Measurements from ENCODE around the gene UAP1.
"Not testable (repeated sequence)": the region's sequence is repeated elsewhere in the genome, so short reads cannot be mapped to it uniquely, and the experiment has no call there.

Gene UAP1

DNA sequence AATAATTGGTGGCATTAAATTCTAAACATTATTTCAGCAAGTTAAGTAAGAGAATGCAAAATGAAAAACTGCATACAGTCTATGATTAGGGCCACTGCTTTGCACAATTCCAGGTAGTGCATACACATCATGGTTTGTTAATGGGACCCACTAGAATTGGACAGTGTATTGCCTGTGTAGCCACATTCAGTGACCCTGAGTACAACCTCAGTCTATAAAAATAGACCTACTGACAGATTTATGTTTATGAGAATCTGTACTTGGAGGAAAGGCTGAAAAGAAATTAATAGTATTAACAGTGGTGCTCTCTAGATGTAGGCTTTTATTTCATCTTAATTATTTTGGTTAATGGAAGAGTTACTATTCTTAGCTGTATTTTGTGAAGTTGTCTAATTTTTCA lies 18.8 kb downstream of the UAP1 start:
- Histone ChIP-seq H3K9ac (ENCODE audit: low read depth in 1 of 2, low read length in 2 of 2) (no peak overlapping the region), H3K36me3 (ENCODE audit: control insufficient read depth in 2 of 2, insufficient read depth in 2 of 2, low read length in 2 of 2) (peaks cover 31 to 44% of the 10 kb centered on the region in 2 donors), H3K4me3 (ENCODE audit: low read length in 2 of 2) (no peak overlapping the region), H3K27ac (ENCODE audit: low read depth in 2 of 2, low read length in 2 of 2) (no peak overlapping the region), H3K27me3 (ENCODE audit: control insufficient read depth in 2 of 2, insufficient read depth in 2 of 2, low read length in 2 of 2) (no peaks in the 10 kb centered on the region), H3K9me3 (ENCODE audit: control insufficient read depth in 2 of 2, low read length in 2 of 2) (no peaks in the 10 kb centered on the region), H3K4me1 (ENCODE audit: control insufficient read depth in 2 of 2, insufficient read depth in 2 of 2, low read length in 2 of 2) (no peaks in the 10 kb centered on the region)

DNA sequence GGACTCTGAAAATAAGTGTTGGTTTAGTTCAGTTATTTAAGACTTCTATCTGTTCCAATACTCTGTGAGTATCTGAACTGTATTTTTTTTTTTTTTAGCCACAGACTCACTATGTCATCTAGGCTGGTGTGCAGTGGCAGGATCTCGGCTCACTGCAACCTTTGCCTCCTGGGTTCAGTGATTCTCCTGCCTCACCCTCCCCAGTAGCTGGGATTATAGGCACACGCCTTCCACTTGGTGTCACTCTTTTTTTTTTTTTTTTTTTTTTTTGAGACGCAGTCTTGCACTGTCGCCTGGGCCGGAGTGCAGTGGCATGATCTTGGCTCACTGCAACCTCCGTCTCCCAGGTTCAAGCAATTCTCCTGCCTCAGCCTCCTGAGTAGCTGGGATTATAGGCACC lies 21.4 kb downstream of the UAP1 start:
- H3K27me3 ChIP-seq (ENCODE audit: control insufficient read depth in 2 of 2, insufficient read depth in 2 of 2, low read length in 2 of 2); H3K27ac ChIP-seq (ENCODE audit: low read depth in 2 of 2, low read length in 2 of 2): not testable (repeated sequence)
- peaks cover 29 to 49% of the 10 kb centered on the region in 2 donors for H3K36me3 ChIP-seq (ENCODE audit: control insufficient read depth in 2 of 2, insufficient read depth in 2 of 2, low read length in 2 of 2)

GRCh38 chr1:162585101-162585500 lies 23.6 kb downstream of the UAP1 start:
- H3K4me1 ChIP-seq (ENCODE audit: control insufficient read depth in 2 of 2, insufficient read depth in 2 of 2, low read length in 2 of 2); H3K27ac ChIP-seq (ENCODE audit: low read depth in 2 of 2, low read length in 2 of 2); H3K27me3 ChIP-seq (ENCODE audit: control insufficient read depth in 2 of 2, insufficient read depth in 2 of 2, low read length in 2 of 2); H3K9me3 ChIP-seq (ENCODE audit: control insufficient read depth in 2 of 2, low read length in 2 of 2); H3K4me3 ChIP-seq (ENCODE audit: low read length in 2 of 2); H3K9ac ChIP-seq (ENCODE audit: low read depth in 1 of 2, low read length in 2 of 2): not testable (repeated sequence)
- peaks cover 41 to 50% of the 10 kb centered on the region in 2 donors for H3K36me3 ChIP-seq (ENCODE audit: control insufficient read depth in 2 of 2, insufficient read depth in 2 of 2, low read length in 2 of 2)

More for the DNA sequence above, 21.4 kb downstream of the UAP1 start:
- not testable (repeated sequence) for H3K9me3 ChIP-seq (ENCODE audit: control insufficient read depth in 2 of 2, low read length in 2 of 2); H3K4me1 ChIP-seq (ENCODE audit: control insufficient read depth in 2 of 2, insufficient read depth in 2 of 2, low read length in 2 of 2); H3K4me3 ChIP-seq (ENCODE audit: low read length in 2 of 2); H3K9ac ChIP-seq (ENCODE audit: low read depth in 1 of 2, low read length in 2 of 2)

GRCh38 chr1:162587347-162587746 lies 25.8 kb downstream of the UAP1 start:
- peaks cover 41 to 42% of the 10 kb centered on the region in 2 donors for H3K36me3 ChIP-seq (ENCODE audit: control insufficient read depth in 2 of 2, insufficient read depth in 2 of 2, low read length in 2 of 2)
- no peak overlapping the region for H3K9ac ChIP-seq (ENCODE audit: low read depth in 1 of 2, low read length in 2 of 2)
- H3K4me1 ChIP-seq (ENCODE audit: control insufficient read depth in 2 of 2, insufficient read depth in 2 of 2, low read length in 2 of 2): no peaks in the 10 kb centered on the region
- no peak overlapping the region for H3K27ac ChIP-seq (ENCODE audit: low read depth in 2 of 2, low read length in 2 of 2)
- no peaks in the 10 kb centered on the region for H3K9me3 ChIP-seq (ENCODE audit: control insufficient read depth in 2 of 2, low read length in 2 of 2)
- no peaks in the 10 kb centered on the region for H3K27me3 ChIP-seq (ENCODE audit: control insufficient read depth in 2 of 2, insufficient read depth in 2 of 2, low read length in 2 of 2)
- H3K4me3 ChIP-seq (ENCODE audit: low read length in 2 of 2): no peak overlapping the region

- no peaks in the 10 kb centered on the region for H3K4me1 ChIP-seq (ENCODE audit: control insufficient read depth in 2 of 2, insufficient read depth in 2 of 2, low read length in 2 of 2)
- no peak overlapping the region for H3K27ac ChIP-seq (ENCODE audit: low read depth in 2 of 2, low read length in 2 of 2)
- peaks cover 43 to 46% of the 10 kb centered on the region in 2 donors for H3K36me3 ChIP-seq (ENCODE audit: control insufficient read depth in 2 of 2, insufficient read depth in 2 of 2, low read length in 2 of 2)
- no peaks in the 10 kb centered on the region for H3K9me3 ChIP-seq (ENCODE audit: control insufficient read depth in 2 of 2, low read length in 2 of 2)
- no peak overlapping the region for H3K4me3 ChIP-seq (ENCODE audit: low read length in 2 of 2)
- no peak overlapping the region for H3K9ac ChIP-seq (ENCODE audit: low read depth in 1 of 2, low read length in 2 of 2)
- H3K27me3 ChIP-seq (ENCODE audit: control insufficient read depth in 2 of 2, insufficient read depth in 2 of 2, low read length in 2 of 2): no peaks in the 10 kb centered on the region
These were observed 26.3 kb downstream of the UAP1 start for GRCh38 chr1:162587761-162588260.

DNA sequence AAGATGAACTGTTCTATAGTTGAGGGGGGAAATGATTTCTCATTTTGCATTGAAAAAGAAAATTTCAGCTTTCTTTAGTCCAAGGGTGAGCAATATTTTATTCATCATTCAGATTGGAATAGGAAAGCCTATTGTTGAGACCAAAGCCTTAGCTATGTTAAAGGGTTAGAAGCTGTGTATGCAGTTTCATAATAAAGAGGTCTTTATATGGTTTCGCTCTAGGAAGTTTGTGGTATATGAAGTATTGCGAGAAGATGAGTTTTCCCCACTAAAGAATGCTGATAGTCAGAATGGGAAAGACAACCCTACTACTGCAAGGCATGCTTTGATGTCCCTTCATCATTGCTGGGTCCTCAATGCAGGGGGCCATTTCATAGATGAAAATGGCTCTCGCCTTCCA lies 28.6 kb downstream of the UAP1 start:
- Histone ChIP-seq H3K36me3 (ENCODE audit: control insufficient read depth in 2 of 2, insufficient read depth in 2 of 2, low read length in 2 of 2) (peaks cover 42 to 55% of the 10 kb centered on the region in 2 donors), H3K9me3 (ENCODE audit: control insufficient read depth in 2 of 2, low read length in 2 of 2) (no peaks in the 10 kb centered on the region), H3K27me3 (ENCODE audit: control insufficient read depth in 2 of 2, insufficient read depth in 2 of 2, low read length in 2 of 2) (no peaks in the 10 kb centered on the region), H3K4me3 (ENCODE audit: low read length in 2 of 2) (no peak overlapping the region), H3K27ac (ENCODE audit: low read depth in 2 of 2, low read length in 2 of 2) (no peak overlapping the region), H3K4me1 (ENCODE audit: control insufficient read depth in 2 of 2, insufficient read depth in 2 of 2, low read length in 2 of 2) (no peaks in the 10 kb centered on the region), H3K9ac (ENCODE audit: low read depth in 1 of 2, low read length in 2 of 2) (no peak overlapping the region)

- no peak overlapping the region for H3K9ac ChIP-seq (ENCODE audit: low read depth in 1 of 2, low read length in 2 of 2)
- H3K4me1 ChIP-seq (ENCODE audit: control insufficient read depth in 2 of 2, insufficient read depth in 2 of 2, low read length in 2 of 2): no peaks in the 10 kb centered on the region
- H3K4me3 ChIP-seq (ENCODE audit: low read length in 2 of 2): no peak overlapping the region
- no peaks in the 10 kb centered on the region for H3K27me3 ChIP-seq (ENCODE audit: control insufficient read depth in 2 of 2, insufficient read depth in 2 of 2, low read length in 2 of 2)
- H3K36me3 ChIP-seq (ENCODE audit: control insufficient read depth in 2 of 2, insufficient read depth in 2 of 2, low read length in 2 of 2): peaks cover 42 to 61% of the 10 kb centered on the region in 2 donors
- H3K9me3 ChIP-seq (ENCODE audit: control insufficient read depth in 2 of 2, low read length in 2 of 2): no peaks in the 10 kb centered on the region
- H3K27ac ChIP-seq (ENCODE audit: low read depth in 2 of 2, low read length in 2 of 2): no peak overlapping the region
These were observed 29.2 kb downstream of the UAP1 start for GRCh38 chr1:162590686-162591085.

DNA sequence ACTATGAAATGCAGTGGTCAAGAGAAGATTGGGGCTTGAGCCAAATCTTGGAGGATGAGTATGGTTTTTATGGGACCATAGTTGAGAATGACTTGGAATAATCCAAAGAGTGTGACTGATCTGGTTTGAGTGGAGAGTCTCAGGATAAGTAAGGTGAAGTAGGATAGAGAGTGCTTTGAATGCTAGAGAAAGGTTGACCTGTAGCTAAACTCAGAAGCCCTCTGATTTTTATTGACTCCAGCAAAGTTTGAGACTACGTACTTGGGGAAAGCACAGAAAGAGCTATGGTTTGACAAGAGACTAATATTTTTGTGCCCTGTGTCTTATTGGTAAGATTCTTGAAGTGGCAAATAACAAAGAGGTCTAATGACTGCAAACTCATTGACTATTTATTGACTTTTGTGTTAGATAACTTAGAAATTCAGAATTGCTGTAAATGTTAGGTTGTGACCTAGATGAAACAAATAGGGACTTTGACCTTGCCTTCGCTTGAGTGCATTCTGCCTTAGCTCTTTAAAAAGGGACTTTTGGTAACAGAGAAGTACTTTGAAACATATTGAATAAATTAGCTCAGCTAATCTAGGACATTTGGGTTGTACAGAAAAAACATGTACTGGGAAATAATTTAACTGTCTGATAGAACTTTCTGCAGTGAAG lies 35.1 kb downstream of the UAP1 start:
- Histone ChIP-seq H3K4me1 (ENCODE audit: control insufficient read depth in 2 of 2, insufficient read depth in 2 of 2, low read length in 2 of 2) (no peaks in the 10 kb centered on the region), H3K9me3 (ENCODE audit: control insufficient read depth in 2 of 2, low read length in 2 of 2) (no peaks in the 10 kb centered on the region), H3K27me3 (ENCODE audit: control insufficient read depth in 2 of 2, insufficient read depth in 2 of 2, low read length in 2 of 2) (no peaks in the 10 kb centered on the region), H3K36me3 (ENCODE audit: control insufficient read depth in 2 of 2, insufficient read depth in 2 of 2, low read length in 2 of 2) (peaks cover 43 to 52% of the 10 kb centered on the region in 2 donors), H3K9ac (ENCODE audit: low read depth in 1 of 2, low read length in 2 of 2) (no peak overlapping the region), H3K4me3 (ENCODE audit: low read length in 2 of 2) (no peak overlapping the region), H3K27ac (ENCODE audit: low read depth in 2 of 2, low read length in 2 of 2) (no peak overlapping the region)

- Histone ChIP-seq H3K36me3 (ENCODE audit: control insufficient read depth in 2 of 2, insufficient read depth in 2 of 2, low read length in 2 of 2) (peaks cover 36 to 45% of the 10 kb centered on the region in 2 donors), H3K27ac (ENCODE audit: low read depth in 2 of 2, low read length in 2 of 2) (no peak overlapping the region), H3K4me1 (ENCODE audit: control insufficient read depth in 2 of 2, insufficient read depth in 2 of 2, low read length in 2 of 2) (no peaks in the 10 kb centered on the region), H3K27me3 (ENCODE audit: control insufficient read depth in 2 of 2, insufficient read depth in 2 of 2, low read length in 2 of 2) (no peaks in the 10 kb centered on the region), H3K9ac (ENCODE audit: low read depth in 1 of 2, low read length in 2 of 2) (no peak overlapping the region), H3K4me3 (ENCODE audit: low read length in 2 of 2) (no peak overlapping the region), H3K9me3 (ENCODE audit: control insufficient read depth in 2 of 2, low read length in 2 of 2) (no peaks in the 10 kb centered on the region)
These were observed 37.9 kb downstream of the UAP1 start for GRCh38 chr1:162599451-162599850.

GRCh38 chr1:162603117-162603516 lies 41.6 kb downstream of the UAP1 start:
- not testable (repeated sequence) for H3K27ac ChIP-seq (ENCODE audit: low read depth in 2 of 2, low read length in 2 of 2); H3K9ac ChIP-seq (ENCODE audit: low read depth in 1 of 2, low read length in 2 of 2); H3K9me3 ChIP-seq (ENCODE audit: control insufficient read depth in 2 of 2, low read length in 2 of 2); H3K27me3 ChIP-seq (ENCODE audit: control insufficient read depth in 2 of 2, insufficient read depth in 2 of 2, low read length in 2 of 2); H3K4me1 ChIP-seq (ENCODE audit: control insufficient read depth in 2 of 2, insufficient read depth in 2 of 2, low read length in 2 of 2); H3K4me3 ChIP-seq (ENCODE audit: low read length in 2 of 2)
- peaks cover 28 to 32% of the 10 kb centered on the region in 2 donors for H3K36me3 ChIP-seq (ENCODE audit: control insufficient read depth in 2 of 2, insufficient read depth in 2 of 2, low read length in 2 of 2)
